ENCODE results near the gene CDC42EP2. TPM values are rescaled to one million over a fixed set of nuclear protein-coding genes. Genes with fewer than 3 reads are reported as not detected.

The CDC42EP2 gene
- total and polyA plus RNA-seq, 2 of the 13 experiments (the other 11 are each of a cell fraction or from before 2014, with no cell fraction given) = 2.3 to 7.1 TPM

GRCh38 chr11:65314501-65315203 is at the start of gene CDC42EP2 (continued):
- TF ChIP-seq ZBTB43 (CRISPR knock-in tag; conservative IDR thresholded peaks at IDR 0.05) = no peak
- no peak for TF ChIP-seq ZNF761 (CRISPR knock-in tag; conservative IDR thresholded peaks at IDR 0.05)
- TF ChIP-seq NR3C1 (CRISPR knock-in tag; IDR thresholded peaks at IDR 0.05) = no peak
- no peak for TF ChIP-seq E2F1 (CRISPR knock-in tag; IDR thresholded peaks at IDR 0.05)
- peak; percentile 61; the same call in 1 of the 2 replicates for TF ChIP-seq MEIS2 (CRISPR knock-in tag; IDR thresholded peaks at IDR 0.05)
- no peak for TF ChIP-seq ZNF260 (CRISPR knock-in tag; IDR thresholded peaks at IDR 0.05; ENCODE audit: borderline replicate concordance, low read depth)
- no peak for TF ChIP-seq ZNF10 (CRISPR knock-in tag; IDR thresholded peaks at IDR 0.05; ENCODE audit: borderline replicate concordance, low read depth)
- TF ChIP-seq SP140L (CRISPR knock-in tag; IDR thresholded peaks at IDR 0.05; ENCODE audit: borderline replicate concordance) = no peak
- no peak for TF ChIP-seq ZNF569 (CRISPR knock-in tag; IDR thresholded peaks at IDR 0.05; ENCODE audit: borderline replicate concordance)
- TF ChIP-seq ATM (IDR thresholded peaks at IDR 0.05; ENCODE audit: borderline replicate concordance) = no peak
- TF ChIP-seq FOSL2 (CRISPR knock-in tag; IDR thresholded peaks at IDR 0.05) = 0 out of 2 replicates have a peak, but pooled peaks have one; percentile 13
- TF ChIP-seq, protein P1, sequence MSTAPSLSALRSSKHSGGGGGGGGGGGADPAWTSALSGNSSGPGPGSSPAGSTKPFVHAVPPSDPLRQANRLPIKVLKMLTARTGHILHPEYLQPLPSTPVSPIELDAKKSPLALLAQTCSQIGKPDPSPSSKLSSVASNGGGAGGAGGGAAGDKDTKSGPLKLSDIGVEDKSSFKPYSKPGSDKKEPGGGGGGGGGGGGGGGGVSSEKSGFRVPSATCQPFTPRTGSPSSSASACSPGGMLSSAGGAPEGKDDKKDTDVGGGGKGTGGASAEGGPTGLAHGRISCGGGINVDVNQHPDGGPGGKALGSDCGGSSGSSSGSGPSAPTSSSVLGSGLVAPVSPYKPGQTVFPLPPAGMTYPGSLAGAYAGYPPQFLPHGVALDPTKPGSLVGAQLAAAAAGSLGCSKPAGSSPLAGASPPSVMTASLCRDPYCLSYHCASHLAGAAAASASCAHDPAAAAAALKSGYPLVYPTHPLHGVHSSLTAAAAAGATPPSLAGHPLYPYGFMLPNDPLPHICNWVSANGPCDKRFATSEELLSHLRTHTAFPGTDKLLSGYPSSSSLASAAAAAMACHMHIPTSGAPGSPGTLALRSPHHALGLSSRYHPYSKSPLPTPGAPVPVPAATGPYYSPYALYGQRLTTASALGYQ (CRISPR knock-in tag; IDR thresholded peaks at IDR 0.05) = no peak
- TF ChIP-seq ZNF841 (CRISPR knock-in tag; IDR thresholded peaks at IDR 0.05; ENCODE audit: borderline replicate concordance) = no peak
- TF ChIP-seq CHD2 (IDR thresholded peaks at IDR 0.05; ENCODE audit: low read depth, low read length) = no peak
- TF ChIP-seq, protein P2, sequence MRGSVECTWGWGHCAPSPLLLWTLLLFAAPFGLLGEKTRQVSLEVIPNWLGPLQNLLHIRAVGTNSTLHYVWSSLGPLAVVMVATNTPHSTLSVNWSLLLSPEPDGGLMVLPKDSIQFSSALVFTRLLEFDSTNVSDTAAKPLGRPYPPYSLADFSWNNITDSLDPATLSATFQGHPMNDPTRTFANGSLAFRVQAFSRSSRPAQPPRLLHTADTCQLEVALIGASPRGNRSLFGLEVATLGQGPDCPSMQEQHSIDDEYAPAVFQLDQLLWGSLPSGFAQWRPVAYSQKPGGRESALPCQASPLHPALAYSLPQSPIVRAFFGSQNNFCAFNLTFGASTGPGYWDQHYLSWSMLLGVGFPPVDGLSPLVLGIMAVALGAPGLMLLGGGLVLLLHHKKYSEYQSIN (CRISPR knock-in tag; IDR thresholded peaks at IDR 0.05; ENCODE audit: borderline replicate concordance) = no peak
- no peak for TF ChIP-seq ZNF382 (CRISPR knock-in tag; IDR thresholded peaks at IDR 0.05; ENCODE audit: borderline replicate concordance)
